Ishikawa (cell line): Measurements from ENCODE around the gene CD79B.

Experiments used
- CEBPB ChIP-seq: IDR thresholded peaks from 2 replicates; pipeline ENCODE4 v1.6.1; 2012
- CREB1 ChIP-seq: IDR thresholded peaks from 2 replicates; pipeline ENCODE4 v1.6.1; 2012; ENCODE audit warnings: low read depth
- EGR1 ChIP-seq: IDR thresholded peaks from 2 replicates; pipeline ENCODE4 v1.6.1; 2012
- EP300 ChIP-seq: IDR thresholded peaks from 2 replicates; pipeline ENCODE4 v1.6.1; 2012; ENCODE audit warnings: borderline replicate concordance
- FOXM1 ChIP-seq: IDR thresholded peaks from 2 replicates; pipeline ENCODE4 v1.6.1; 2012; ENCODE audit warnings: low read depth, borderline replicate concordance
- MAX ChIP-seq: IDR thresholded peaks from 2 replicates; pipeline ENCODE4 v1.6.1; 2012
- NFIC ChIP-seq: IDR thresholded peaks from 2 replicates; pipeline ENCODE4 v1.6.1; 2012
- RAD21 ChIP-seq: IDR thresholded peaks from 2 replicates; pipeline ENCODE4 v1.6.1; 2012; ENCODE audit warnings: low read depth
- REST ChIP-seq: IDR thresholded peaks from 2 replicates; pipeline ENCODE4 v1.6.1; 2012; ENCODE audit warnings: low read depth, mild to moderate bottlenecking
- TAF1 ChIP-seq: IDR thresholded peaks from 2 replicates; pipeline ENCODE4 v1.6.1; 2012; ENCODE audit warnings: low read depth, mild to moderate bottlenecking
- TCF12 ChIP-seq: IDR thresholded peaks from 2 replicates; pipeline ENCODE4 v1.6.1; 2012; ENCODE audit warnings: low read depth
- TEAD4 ChIP-seq: IDR thresholded peaks from 2 replicates; pipeline ENCODE4 v1.6.1; 2012
- USF1 ChIP-seq: IDR thresholded peaks from 2 replicates; pipeline ENCODE4 v1.6.1; 2012
- YY1 ChIP-seq: IDR thresholded peaks from 2 replicates; pipeline ENCODE4 v1.6.1; 2012; ENCODE audit warnings: low read depth
- ZBTB7A ChIP-seq: IDR thresholded peaks from 2 replicates; pipeline ENCODE4 v1.6.1; 2012; ENCODE audit warnings: low read depth

Gene CD79B

GRCh38 chr17:63948521-63948920 lies 16.4 kb upstream of the CD79B start:
- no peak for TF ChIP-seq ZBTB7A
- TF ChIP-seq NFIC: no peak
- no peak for TF ChIP-seq RAD21

GRCh38 chr17:63947711-63948330 lies 15.7 kb upstream of the CD79B start:
- no peak for TF ChIP-seq TCF12
- no peak for TF ChIP-seq YY1
- TF ChIP-seq NFIC: no peak
- no peak for TF ChIP-seq ZBTB7A
- no peak for TF ChIP-seq CREB1
- TF ChIP-seq EP300: no peak
- TF ChIP-seq CEBPB: no peak
- no peak for TF ChIP-seq TAF1

- TF ChIP-seq RAD21 (peak; percentile 55), USF1 (no peak)
Measured at GRCh38 chr17:63946440-63947363, 14.6 kb upstream of the CD79B start.

GRCh38 chr17:63945784-63946439 lies 13.8 kb upstream of the CD79B start:
- TF ChIP-seq ZBTB7A: no peak
- TF ChIP-seq CREB1: no peak
- TF ChIP-seq USF1: peak; percentile 52
- no peak for TF ChIP-seq TAF1
- no peak for TF ChIP-seq REST

- no peak for TF ChIP-seq ZBTB7A
- no peak for TF ChIP-seq USF1
- no peak for TF ChIP-seq CREB1
- TF ChIP-seq YY1: no peak
- TF ChIP-seq MAX: no peak
- TF ChIP-seq CEBPB: no peak
- no peak for TF ChIP-seq EGR1
- no peak for TF ChIP-seq RAD21
- TF ChIP-seq REST: no peak
- no peak for TF ChIP-seq TCF12
- TF ChIP-seq TAF1: no peak
- no peak for TF ChIP-seq NFIC
- TF ChIP-seq EP300: no peak
- TF ChIP-seq TEAD4: no peak
- no peak for TF ChIP-seq FOXM1
Measured at GRCh38 chr17:63944736-63945499, 12.8 kb upstream of the CD79B start.
